ENCODE data around the gene RFPL3. TPM values are rescaled to one million over a fixed set of nuclear protein-coding genes. Genes with fewer than 3 reads are reported as not detected.

RFPL3 gene
- total RNA-seq, 1 donor from 2014 or later = not detected

- Mint-ChIP-seq H3K9me3 (ENCODE audit: unreplicated experiment) (peaks cover 2% of the 10 kb centered on the region), H3K36me3 (ENCODE audit: unreplicated experiment) (no peaks in the 10 kb centered on the region), H3K4me3 (ENCODE audit: unreplicated experiment) (no peak overlapping the region), H3K27ac (ENCODE audit: unreplicated experiment) (no peak overlapping the region), H3K27me3 (ENCODE audit: unreplicated experiment) (peaks cover 5% of the 10 kb centered on the region), H3K4me1 (ENCODE audit: low read depth, unreplicated experiment) (peaks cover 7% of the 10 kb centered on the region)
- DNase-seq = no peak
- TF ChIP-seq CTCF (IDR thresholded peaks at IDR 0.05; ENCODE audit: partially characterized antibody, unreplicated experiment) = no peak
These were observed 3.6 kb downstream of the RFPL3 start for GRCh38 chr22:32361257-32361656.

- Mint-ChIP-seq H3K27me3 (ENCODE audit: unreplicated experiment) (peaks cover 2% of the 10 kb centered on the region), H3K9me3 (ENCODE audit: unreplicated experiment) (peaks cover 2% of the 10 kb centered on the region), H3K36me3 (ENCODE audit: unreplicated experiment) (no peaks in the 10 kb centered on the region), H3K27ac (ENCODE audit: unreplicated experiment) (no peak overlapping the region), H3K4me1 (ENCODE audit: low read depth, unreplicated experiment) (no peaks in the 10 kb centered on the region), H3K4me3 (ENCODE audit: unreplicated experiment) (no peak overlapping the region)
- no peak for TF ChIP-seq CTCF (IDR thresholded peaks at IDR 0.05; ENCODE audit: partially characterized antibody, unreplicated experiment)
- DNase-seq = no peak
These were observed 6.5 kb downstream of the RFPL3 start for GRCh38 chr22:32364210-32364609.

GRCh38 chr22:32375678-32376450 is 18.2 kb downstream of the RFPL3 start:
- H3K27ac Mint-ChIP-seq (ENCODE audit: unreplicated experiment) = no peak overlapping the region
- peaks cover 1% of the 10 kb centered on the region for H3K4me1 Mint-ChIP-seq (ENCODE audit: low read depth, unreplicated experiment)
- no peaks in the 10 kb centered on the region for H3K9me3 Mint-ChIP-seq (ENCODE audit: unreplicated experiment)
- DNase-seq = no peak
- H3K4me3 Mint-ChIP-seq (ENCODE audit: unreplicated experiment) = no peak overlapping the region
- no peaks in the 10 kb centered on the region for H3K36me3 Mint-ChIP-seq (ENCODE audit: unreplicated experiment)
- no peak for TF ChIP-seq CTCF (IDR thresholded peaks at IDR 0.05; ENCODE audit: partially characterized antibody, unreplicated experiment)
- H3K27me3 Mint-ChIP-seq (ENCODE audit: unreplicated experiment) = no peaks in the 10 kb centered on the region

GRCh38 chr22:32376681-32377080 is 19.0 kb downstream of the RFPL3 start:
- H3K27me3 Mint-ChIP-seq (ENCODE audit: unreplicated experiment) = no peaks in the 10 kb centered on the region
- no peaks in the 10 kb centered on the region for H3K36me3 Mint-ChIP-seq (ENCODE audit: unreplicated experiment)
- H3K4me3 Mint-ChIP-seq (ENCODE audit: unreplicated experiment) = no peak overlapping the region
- no peak for DNase-seq
- TF ChIP-seq CTCF (IDR thresholded peaks at IDR 0.05; ENCODE audit: partially characterized antibody, unreplicated experiment) = no peak
- H3K27ac Mint-ChIP-seq (ENCODE audit: unreplicated experiment) = no peak overlapping the region
- peaks cover 2% of the 10 kb centered on the region for H3K9me3 Mint-ChIP-seq (ENCODE audit: unreplicated experiment)
- H3K4me1 Mint-ChIP-seq (ENCODE audit: low read depth, unreplicated experiment) = peaks cover 1% of the 10 kb centered on the region

GRCh38 chr22:32378707-32379272 is 21.1 kb downstream of the RFPL3 start:
- Mint-ChIP-seq H3K36me3 (ENCODE audit: unreplicated experiment) (no peaks in the 10 kb centered on the region), H3K9me3 (ENCODE audit: unreplicated experiment) (peaks cover 2% of the 10 kb centered on the region), H3K4me3 (ENCODE audit: unreplicated experiment) (no peak overlapping the region), H3K27ac (ENCODE audit: unreplicated experiment) (no peak overlapping the region), H3K27me3 (ENCODE audit: unreplicated experiment) (no peaks in the 10 kb centered on the region), H3K4me1 (ENCODE audit: low read depth, unreplicated experiment) (peaks cover 1% of the 10 kb centered on the region)
- DNase-seq = peak; percentile 68
- TF ChIP-seq CTCF (IDR thresholded peaks at IDR 0.05; ENCODE audit: partially characterized antibody, unreplicated experiment) = peak; percentile 71
